HEK293 (cell line): Measurements from ENCODE around the gene AMPD3.

ENCODE experiments used
- ZNF174 ChIP-seq: fragments of 450-650 bp; formaldehyde crosslinking; IDR thresholded peaks from 2 replicates; pipeline ENCODE4 v1.5.0; 2017; ENCODE audit warnings: missing biosample characterization, mild to moderate bottlenecking, missing genetic modification characterization
- ZNF221 ChIP-seq: fragments of 450-650 bp; formaldehyde crosslinking; IDR thresholded peaks from 2 replicates; pipeline ENCODE4 v1.5.1; 2017; ENCODE audit warnings: missing biosample characterization, missing genetic modification characterization, borderline replicate concordance
- ZNF548 ChIP-seq: fragments of 450-650 bp; formaldehyde crosslinking; IDR thresholded peaks from 2 replicates; pipeline ENCODE4 v1.5.1; 2016; ENCODE audit warnings: missing biosample characterization, missing genetic modification characterization
- ZSCAN23 ChIP-seq: fragments of 450-650 bp; formaldehyde crosslinking; IDR thresholded peaks from 2 replicates; pipeline ENCODE4 v1.5.1; 2016; ENCODE audit warnings: missing biosample characterization, missing genetic modification characterization
- TF ChIP-seq, protein P1 (sequence below): fragments of 450-650 bp; formaldehyde crosslinking; IDR thresholded peaks from 2 replicates; pipeline ENCODE4 v1.5.1; 2016; ENCODE audit warnings: missing biosample characterization, missing genetic modification characterization
- TF ChIP-seq, protein P2 (sequence below): fragments of 450-650 bp; formaldehyde crosslinking; IDR thresholded peaks from 2 replicates; pipeline ENCODE4 v1.5.1; 2016; ENCODE audit warnings: missing biosample characterization, missing genetic modification characterization, low read depth

- TF ChIP-seq, protein P1, sequence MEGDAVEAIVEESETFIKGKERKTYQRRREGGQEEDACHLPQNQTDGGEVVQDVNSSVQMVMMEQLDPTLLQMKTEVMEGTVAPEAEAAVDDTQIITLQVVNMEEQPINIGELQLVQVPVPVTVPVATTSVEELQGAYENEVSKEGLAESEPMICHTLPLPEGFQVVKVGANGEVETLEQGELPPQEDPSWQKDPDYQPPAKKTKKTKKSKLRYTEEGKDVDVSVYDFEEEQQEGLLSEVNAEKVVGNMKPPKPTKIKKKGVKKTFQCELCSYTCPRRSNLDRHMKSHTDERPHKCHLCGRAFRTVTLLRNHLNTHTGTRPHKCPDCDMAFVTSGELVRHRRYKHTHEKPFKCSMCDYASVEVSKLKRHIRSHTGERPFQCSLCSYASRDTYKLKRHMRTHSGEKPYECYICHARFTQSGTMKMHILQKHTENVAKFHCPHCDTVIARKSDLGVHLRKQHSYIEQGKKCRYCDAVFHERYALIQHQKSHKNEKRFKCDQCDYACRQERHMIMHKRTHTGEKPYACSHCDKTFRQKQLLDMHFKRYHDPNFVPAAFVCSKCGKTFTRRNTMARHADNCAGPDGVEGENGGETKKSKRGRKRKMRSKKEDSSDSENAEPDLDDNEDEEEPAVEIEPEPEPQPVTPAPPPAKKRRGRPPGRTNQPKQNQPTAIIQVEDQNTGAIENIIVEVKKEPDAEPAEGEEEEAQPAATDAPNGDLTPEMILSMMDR (tag by site-specific recombination), result no peak
- TF ChIP-seq ZNF548 (tag by site-specific recombination) (no peak), ZNF174 (tag by site-specific recombination) (no peak), ZSCAN23 (tag by site-specific recombination) (no peak), ZNF221 (tag by site-specific recombination) (no peak)
- TF ChIP-seq, protein P2, sequence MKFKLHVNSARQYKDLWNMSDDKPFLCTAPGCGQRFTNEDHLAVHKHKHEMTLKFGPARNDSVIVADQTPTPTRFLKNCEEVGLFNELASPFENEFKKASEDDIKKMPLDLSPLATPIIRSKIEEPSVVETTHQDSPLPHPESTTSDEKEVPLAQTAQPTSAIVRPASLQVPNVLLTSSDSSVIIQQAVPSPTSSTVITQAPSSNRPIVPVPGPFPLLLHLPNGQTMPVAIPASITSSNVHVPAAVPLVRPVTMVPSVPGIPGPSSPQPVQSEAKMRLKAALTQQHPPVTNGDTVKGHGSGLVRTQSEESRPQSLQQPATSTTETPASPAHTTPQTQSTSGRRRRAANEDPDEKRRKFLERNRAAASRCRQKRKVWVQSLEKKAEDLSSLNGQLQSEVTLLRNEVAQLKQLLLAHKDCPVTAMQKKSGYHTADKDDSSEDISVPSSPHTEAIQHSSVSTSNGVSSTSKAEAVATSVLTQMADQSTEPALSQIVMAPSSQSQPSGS (tag by site-specific recombination), result no peak
Measured at GRCh38 chr11:10480760-10481159, 25.7 kb downstream of the AMPD3 start.
